Loucy (cell line): Measurements from ENCODE around the gene NOC2L.

Source experiments
- EZH2phosphoT487 ChIP-seq: fragments of 200-600 bp; IDR thresholded peaks from 2 replicates; pipeline ENCODE4 v1.6.1; 2018; ENCODE audit warnings: antibody characterized with exemption, mild to moderate bottlenecking, moderate library complexity, borderline replicate concordance
- TF ChIP-seq, protein P1 (sequence below): fragments of 200-600 bp; sonication (generic); conservative IDR thresholded peaks from 2 replicates; pipeline ENCODE4 v1.5.1; 2014; ENCODE audit warnings: mild to moderate bottlenecking, antibody characterized with exemption, low read length

DNA sequence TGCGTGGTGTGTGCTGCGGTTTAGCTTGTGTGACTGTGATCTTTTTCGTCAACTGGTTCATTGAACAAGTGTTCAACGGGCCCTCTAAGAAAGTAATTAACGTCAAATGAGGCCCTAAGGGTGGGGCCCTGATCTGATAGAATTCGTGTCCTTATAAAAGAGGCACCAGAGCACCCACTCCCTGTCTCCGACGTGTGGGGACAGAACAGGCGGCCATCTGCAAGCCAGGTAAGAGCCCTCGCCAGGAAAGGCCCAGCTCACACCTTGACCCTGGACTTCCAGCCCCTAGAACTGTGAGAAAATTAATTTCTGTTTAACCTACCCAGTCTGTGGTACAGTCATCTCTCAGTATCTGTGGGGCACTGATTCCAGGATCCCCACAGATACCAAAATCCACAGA lies 55.8 kb downstream of the NOC2L start:
- TF ChIP-seq, protein P1, sequence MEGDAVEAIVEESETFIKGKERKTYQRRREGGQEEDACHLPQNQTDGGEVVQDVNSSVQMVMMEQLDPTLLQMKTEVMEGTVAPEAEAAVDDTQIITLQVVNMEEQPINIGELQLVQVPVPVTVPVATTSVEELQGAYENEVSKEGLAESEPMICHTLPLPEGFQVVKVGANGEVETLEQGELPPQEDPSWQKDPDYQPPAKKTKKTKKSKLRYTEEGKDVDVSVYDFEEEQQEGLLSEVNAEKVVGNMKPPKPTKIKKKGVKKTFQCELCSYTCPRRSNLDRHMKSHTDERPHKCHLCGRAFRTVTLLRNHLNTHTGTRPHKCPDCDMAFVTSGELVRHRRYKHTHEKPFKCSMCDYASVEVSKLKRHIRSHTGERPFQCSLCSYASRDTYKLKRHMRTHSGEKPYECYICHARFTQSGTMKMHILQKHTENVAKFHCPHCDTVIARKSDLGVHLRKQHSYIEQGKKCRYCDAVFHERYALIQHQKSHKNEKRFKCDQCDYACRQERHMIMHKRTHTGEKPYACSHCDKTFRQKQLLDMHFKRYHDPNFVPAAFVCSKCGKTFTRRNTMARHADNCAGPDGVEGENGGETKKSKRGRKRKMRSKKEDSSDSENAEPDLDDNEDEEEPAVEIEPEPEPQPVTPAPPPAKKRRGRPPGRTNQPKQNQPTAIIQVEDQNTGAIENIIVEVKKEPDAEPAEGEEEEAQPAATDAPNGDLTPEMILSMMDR = no peak
- TF ChIP-seq EZH2phosphoT487 = no peak
